Psoas muscle (tissue), 8 donors: Measurements from ENCODE around the gene CRACR2B. TPM values are rescaled to one million over a fixed set of nuclear protein-coding genes. Genes with fewer than 3 reads are reported as not detected.

ENCODE experiments used
- ATAC-seq, 4 donors: fragments of 200-7000 bp; cut with Tn5 transposase; one replicate each; pipeline ENCODE4 v1.9.1; 2020; ENCODE audit warnings: moderate library complexity in 3 of 4, mild to moderate bottlenecking in 2 of 4
- DNase-seq, 2 donors: peaks; one replicate each; pipeline ENCODE4 v3.0.0-alpha.2; 2020
- H3K27ac ChIP-seq: fragments of 200-600 bp; one replicate; pipeline ENCODE4 v1.8.0; 2022
- H3K27me3 ChIP-seq, 3 donors: fragments of 200-600 bp in 1 of 3; one replicate each; pipeline versions ENCODE4 v1.6.1 to v1.8.0; 2013 to 2022; ENCODE audit warnings: low read length in 2 of 3, mild to moderate bottlenecking in 2 of 3, moderate library complexity in 1 of 3; ENCODE audit not compliant: insufficient read depth in 3 of 3
- H3K36me3 ChIP-seq, 2 donors: fragments of 200-600 bp in 1 of 2; one replicate each; pipeline versions ENCODE4 v1.6.1 to v1.8.0; 2013 to 2022; ENCODE audit warnings: low read depth in 1 of 2, mild to moderate bottlenecking in 1 of 2, moderate library complexity in 1 of 2; ENCODE audit not compliant: insufficient read depth in 1 of 2
- H3K4me1 ChIP-seq: fragments of 200-600 bp; one replicate; pipeline ENCODE4 v1.8.0; 2022
- H3K4me3 ChIP-seq: fragments of 200-600 bp; one replicate; pipeline ENCODE4 v1.8.0; 2022; ENCODE audit warnings: mild to moderate bottlenecking
- H3K9me3 ChIP-seq: fragments of 200-600 bp; one replicate; pipeline ENCODE4 v1.8.0; 2022
- WGBS, 3 donors: extraction: QIAGEN DNeasy Blood & Tissue Kit; methylation state at CpG; one replicate each; pipeline versions ENCODE4 v1.1.6 to v1.1.7; 2013; 5-methylcytosine and 5-hydroxymethylcytosine counted together
- intact Hi-C, 2 donors: fragments of 100-400 bp; cut with DNase I; formaldehyde crosslinking; loops; one replicate each; pipeline versions ENCODE4 v1.11.0 to v1.14.2; 2022
- polyA plus RNA-seq, 3 donors: library from polyadenylated mRNA; stranded (reverse); fragments of 200-250 nt; gene quantifications; one replicate each; pipeline ENCODE4 v1.2.3, GENCODE V29; 2013
- total RNA-seq, 4 donors: library from RNA; stranded (reverse); fragmentation: NEBNext Ultra II Directional in 2 of 4; extraction: Animal tissue kit (Norgen Biotek cat#: 25700) in 2 of 4; gene quantifications; one replicate each; pipeline versions ENCODE4 v1.2.1 to v1.2.4, GENCODE V29; 2021 to 2023
- TF ChIP-seq, protein P1 (sequence below): fragments of 200-600 bp; IDR thresholded peaks from one replicate; pipeline ENCODE4 v1.8.0; 2022; ENCODE audit warnings: antibody characterized with exemption
- donor health status: healthy with polysubstance abuse.
- donor health status: DM: no; HTN: no; CAD: no; lungs with moderate emphysema.
- donor health status: Bipolar disorder and iron deficiency.
- donor health status: healthy.
- donor health status: DM: yes; HTN: yes; CAD: no.
- donor health status: DM: no; HTN: no; CAD: no.
- donor health status: DM: no; HTN: no; CAD: no.
- donor health status: DM: yes; HTN: yes; CAD: no.

The CRACR2B gene
- total and polyA plus RNA-seq, 7 donors = 1.9 to 8.9 (median 2.8) TPM

DNA sequence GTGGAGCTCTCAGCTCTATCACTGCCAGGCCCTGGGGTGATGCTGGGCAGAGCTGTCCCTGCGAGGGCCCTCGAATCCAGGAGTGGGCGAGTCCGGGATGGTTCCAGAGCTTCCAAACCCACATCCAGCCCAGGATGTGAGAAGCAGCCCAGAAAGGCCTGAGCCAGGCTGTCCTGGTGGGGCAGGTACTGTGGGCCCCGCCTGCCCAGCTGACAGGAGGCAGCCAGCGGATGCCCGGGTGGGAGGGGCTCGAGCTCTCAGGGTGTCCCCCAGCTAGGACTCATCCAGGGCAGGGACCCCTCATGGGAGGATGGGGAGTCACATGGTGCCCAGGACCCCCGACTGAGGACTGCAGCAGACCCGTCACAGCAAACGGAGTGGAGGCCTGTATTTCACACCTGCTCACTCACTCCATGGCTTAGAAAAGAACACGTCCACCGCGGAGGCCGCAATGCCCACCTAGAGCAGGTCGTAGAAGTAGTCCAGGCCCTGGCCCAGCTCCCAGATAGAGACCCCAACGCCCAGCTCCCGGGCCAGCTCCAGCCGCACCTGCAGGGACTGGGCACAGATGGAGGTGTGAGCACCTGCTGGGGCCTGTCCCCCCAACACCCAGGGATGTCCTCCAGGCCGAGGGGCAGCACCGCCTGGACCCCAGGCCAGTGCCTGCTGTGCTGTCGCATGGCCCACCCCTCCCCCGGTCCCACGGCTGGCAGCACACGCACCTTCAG lies 41.8 kb downstream of the CRACR2B start:
- 88 to 93% (median 89%) methylated on average over 24 to 25 of the region's 25 CpGs for WGBS, 3 donors
- Histone ChIP-seq H3K36me3 (peaks cover 0 to 24% of the 10 kb centered on the region in 2 donors), H3K4me1 (no peaks in the 10 kb centered on the region), H3K27me3 (no peaks in the 10 kb centered on the region), H3K27ac (no peak overlapping the region), H3K9me3 (no peaks in the 10 kb centered on the region), H3K4me3 (no peak overlapping the region)
- no peak for DNase-seq
- TF ChIP-seq, protein P1, sequence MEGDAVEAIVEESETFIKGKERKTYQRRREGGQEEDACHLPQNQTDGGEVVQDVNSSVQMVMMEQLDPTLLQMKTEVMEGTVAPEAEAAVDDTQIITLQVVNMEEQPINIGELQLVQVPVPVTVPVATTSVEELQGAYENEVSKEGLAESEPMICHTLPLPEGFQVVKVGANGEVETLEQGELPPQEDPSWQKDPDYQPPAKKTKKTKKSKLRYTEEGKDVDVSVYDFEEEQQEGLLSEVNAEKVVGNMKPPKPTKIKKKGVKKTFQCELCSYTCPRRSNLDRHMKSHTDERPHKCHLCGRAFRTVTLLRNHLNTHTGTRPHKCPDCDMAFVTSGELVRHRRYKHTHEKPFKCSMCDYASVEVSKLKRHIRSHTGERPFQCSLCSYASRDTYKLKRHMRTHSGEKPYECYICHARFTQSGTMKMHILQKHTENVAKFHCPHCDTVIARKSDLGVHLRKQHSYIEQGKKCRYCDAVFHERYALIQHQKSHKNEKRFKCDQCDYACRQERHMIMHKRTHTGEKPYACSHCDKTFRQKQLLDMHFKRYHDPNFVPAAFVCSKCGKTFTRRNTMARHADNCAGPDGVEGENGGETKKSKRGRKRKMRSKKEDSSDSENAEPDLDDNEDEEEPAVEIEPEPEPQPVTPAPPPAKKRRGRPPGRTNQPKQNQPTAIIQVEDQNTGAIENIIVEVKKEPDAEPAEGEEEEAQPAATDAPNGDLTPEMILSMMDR = no peak
- ATAC-seq = peak in 1 of 4 donors; percentile 4
- intact Hi-C loops = no loop called here

DNA sequence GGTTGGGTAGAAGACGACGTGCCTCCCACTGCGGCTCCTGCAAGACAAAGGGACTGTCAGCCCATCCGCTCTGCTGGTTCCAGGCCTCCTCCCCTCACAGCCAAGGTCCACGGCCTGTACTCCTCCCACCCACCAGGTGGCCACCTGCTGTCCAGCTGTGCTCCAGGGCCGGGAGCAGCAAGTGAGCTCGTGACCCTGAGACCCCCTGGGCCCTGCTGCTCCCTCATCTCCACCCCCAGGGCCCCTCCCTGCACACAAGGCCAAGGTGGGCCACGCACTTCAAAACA lies 42.4 kb downstream of the CRACR2B start:
- Histone ChIP-seq H3K4me1 (no peaks in the 10 kb centered on the region), H3K27ac (no peak overlapping the region), H3K27me3 (no peaks in the 10 kb centered on the region), H3K9me3 (no peaks in the 10 kb centered on the region), H3K36me3 (peaks cover 0 to 19% of the 10 kb centered on the region in 2 donors), H3K4me3 (no peak overlapping the region)
- DNase-seq = no peak
- TF ChIP-seq, protein P1 = no peak
- intact Hi-C loops = no loop called here
- WGBS, 3 donors = 68 to 73% (median 70%) methylated on average over 8 of the region's 8 CpGs
- ATAC-seq = peak in 1 of 4 donors; percentile 14

DNA sequence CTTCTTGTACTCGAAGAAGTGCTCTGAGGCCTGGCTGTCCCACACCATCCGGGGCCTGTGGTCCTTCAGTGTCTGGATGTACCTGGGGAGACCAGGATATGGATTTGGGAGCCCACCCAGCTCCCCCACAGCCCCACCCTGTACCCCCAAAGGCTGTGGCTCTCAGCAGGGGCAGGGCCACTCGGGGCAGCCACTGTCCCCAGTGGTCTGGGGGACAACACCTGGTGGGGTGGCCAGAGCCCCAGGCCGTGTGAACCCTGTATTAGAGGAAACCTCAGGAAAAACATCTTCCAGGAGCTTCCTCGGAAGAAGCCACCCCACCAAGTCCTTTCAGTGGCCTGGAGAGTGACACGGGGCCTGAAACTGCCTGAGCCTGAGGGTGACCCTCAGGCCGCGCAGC lies 42.7 kb downstream of the CRACR2B start:
- no peaks in the 10 kb centered on the region for H3K27me3 ChIP-seq
- peaks cover 0 to 15% of the 10 kb centered on the region in 2 donors for H3K36me3 ChIP-seq
- no peak overlapping the region for H3K27ac ChIP-seq
- WGBS, 3 donors = 88 to 90% (median 89%) methylated on average over 8 of the region's 8 CpGs
- no peaks in the 10 kb centered on the region for H3K9me3 ChIP-seq
- no peak overlapping the region for H3K4me3 ChIP-seq
- DNase-seq (no peak), ATAC-seq (no peak)
- intact Hi-C loops = no loop called here
- no peaks in the 10 kb centered on the region for H3K4me1 ChIP-seq
- TF ChIP-seq, protein P1 = no peak

DNA sequence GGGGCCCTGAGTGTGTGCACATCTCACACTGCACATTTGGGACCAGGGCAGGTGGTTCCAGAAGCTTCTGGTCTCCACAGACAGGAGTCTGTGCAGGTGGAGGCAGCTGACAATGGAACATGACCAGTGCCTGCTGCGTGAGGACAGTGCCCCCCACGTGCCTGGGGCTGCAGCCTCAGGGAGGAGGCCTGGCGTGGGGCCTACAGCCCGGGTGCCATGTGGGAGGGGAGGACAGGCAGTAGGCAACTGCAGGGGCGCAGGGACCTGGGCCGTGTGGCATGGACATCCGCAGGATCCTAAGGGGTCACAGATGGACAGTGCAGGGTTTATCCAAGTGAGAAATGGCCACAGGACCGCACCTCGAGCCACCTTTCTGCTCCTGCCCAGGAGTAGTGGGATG lies 43.8 kb downstream of the CRACR2B start:
- Histone ChIP-seq H3K4me1 (peaks cover 4% of the 10 kb centered on the region), H3K36me3 (peaks cover 0 to 7% of the 10 kb centered on the region in 2 donors), H3K4me3 (no peak overlapping the region), H3K27me3 (no peaks in the 10 kb centered on the region), H3K9me3 (no peaks in the 10 kb centered on the region), H3K27ac (no peak overlapping the region)
- 63 to 74% (median 64%) methylated on average over 9 of the region's 9 CpGs for WGBS, 3 donors
- DNase-seq = no peak
- intact Hi-C loops = no loop called here
- TF ChIP-seq, protein P1 = no peak
- ATAC-seq = no peak

DNA sequence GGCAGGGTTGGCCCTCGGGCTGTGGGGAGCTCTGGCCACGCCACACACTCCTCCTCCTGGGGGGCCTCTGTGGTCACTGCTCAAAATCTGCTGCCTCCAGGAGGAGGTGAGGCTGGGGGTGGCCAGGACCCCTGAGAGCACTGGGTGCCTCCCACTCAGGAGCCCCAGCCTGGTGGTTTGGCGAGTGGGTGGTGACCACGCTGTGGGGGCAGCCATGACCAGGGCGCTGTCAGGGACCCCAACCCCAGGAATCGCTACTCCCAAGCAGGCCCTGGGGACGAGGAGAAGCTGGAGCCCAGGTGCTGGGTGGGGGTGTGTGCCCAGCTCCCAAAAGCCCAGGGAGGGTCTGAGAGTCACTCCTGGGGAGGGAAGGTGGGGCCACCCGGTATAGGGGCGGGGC lies 45.1 kb downstream of the CRACR2B start:
- Histone ChIP-seq H3K4me1 (peaks cover 11% of the 10 kb centered on the region), H3K36me3 (no peaks in the 10 kb centered on the region), H3K27me3 (no peaks in the 10 kb centered on the region), H3K4me3 (no peak overlapping the region), H3K9me3 (no peaks in the 10 kb centered on the region), H3K27ac (no peak overlapping the region)
- TF ChIP-seq, protein P1 = no peak
- ATAC-seq (no peak), DNase-seq (no peak)
- intact Hi-C loops = no loop called here
- WGBS, 3 donors = 85 to 86% (median 86%) methylated on average over 8 to 9 of the region's 9 CpGs
